GM04504 (cell line): ENCODE results near the gene MPV17L2.

Experiments
- DNase-seq: peaks from one replicate; pipeline ENCODE4 v3.0.0-alpha.2; 2012; ENCODE audit warnings: low read depth

The MPV17L2 gene

GRCh38 chr19:18160971-18161635 is 31.9 kb upstream of the MPV17L2 start:
- no peak for DNase-seq

GRCh38 chr19:18161636-18162002 is 31.4 kb upstream of the MPV17L2 start:
- DNase-seq, result no peak

- DNase-seq, result no peak
Observed at GRCh38 chr19:18164072-18164471, 28.9 kb upstream of the MPV17L2 start.

- no peak for DNase-seq
Observed at GRCh38 chr19:18165794-18166544, 27.0 kb upstream of the MPV17L2 start.

GRCh38 chr19:18167011-18167410 is 26.0 kb upstream of the MPV17L2 start:
- DNase-seq, result no peak

- no peak for DNase-seq
Observed at GRCh38 chr19:18167975-18168645, 24.9 kb upstream of the MPV17L2 start.

GRCh38 chr19:18168673-18169381 is 24.2 kb upstream of the MPV17L2 start:
- DNase-seq, result no peak

- DNase-seq, result no peak
Observed at GRCh38 chr19:18170714-18171255, 22.2 kb upstream of the MPV17L2 start.

- DNase-seq, result no peak
Observed at GRCh38 chr19:18171605-18172327, 21.3 kb upstream of the MPV17L2 start.

GRCh38 chr19:18172331-18173053 is 20.5 kb upstream of the MPV17L2 start:
- no peak for DNase-seq

- no peak for DNase-seq
Observed at GRCh38 chr19:18173054-18173571, 19.9 kb upstream of the MPV17L2 start.

- DNase-seq, result no peak
Observed at GRCh38 chr19:18173572-18174288, 19.3 kb upstream of the MPV17L2 start, which contains the start of gene IFI30. TSS of gene IFI30 (plus strand) at chr19:18173813. CDS start at chr19:18173842, 29 bp downstream.

GRCh38 chr19:18174983-18175382 is 18.0 kb upstream of the MPV17L2 start:
- DNase-seq, result no peak

- DNase-seq, result no peak
Observed at GRCh38 chr19:18176367-18177310, 16.4 kb upstream of the MPV17L2 start.

GRCh38 chr19:18179957-18180356 is 13.1 kb upstream of the MPV17L2 start:
- no peak for DNase-seq

- no peak for DNase-seq
Observed at GRCh38 chr19:18183529-18183928, 9.5 kb upstream of the MPV17L2 start.

- no peak for DNase-seq
Observed at GRCh38 chr19:18185538-18185937, 7.5 kb upstream of the MPV17L2 start.

- DNase-seq, result no peak
Observed at GRCh38 chr19:18190278-18190677, 2.7 kb upstream of the MPV17L2 start.

- no peak for DNase-seq
Observed at GRCh38 chr19:18191640-18192062, 1.4 kb upstream of the MPV17L2 start.
